Astrocyte (in vitro differentiated cells and primary cell): ENCODE results near the gene TMEM175.

Experiments used
- EZH2 ChIP-seq: IDR thresholded peaks from 2 replicates; pipeline ENCODE4 v1.6.1; 2012; ENCODE audit warnings: mild to moderate bottlenecking, low read length, inconsistent platforms; ENCODE audit not compliant: insufficient read depth
- TF ChIP-seq, protein P1 (sequence below): IDR thresholded peaks from 2 replicates; pipeline ENCODE4 v1.5.1; 2011; ENCODE audit warnings: low read depth, mild to moderate bottlenecking, inconsistent platforms, low read length, moderate library complexity; ENCODE audit not compliant: insufficient read depth

DNA sequence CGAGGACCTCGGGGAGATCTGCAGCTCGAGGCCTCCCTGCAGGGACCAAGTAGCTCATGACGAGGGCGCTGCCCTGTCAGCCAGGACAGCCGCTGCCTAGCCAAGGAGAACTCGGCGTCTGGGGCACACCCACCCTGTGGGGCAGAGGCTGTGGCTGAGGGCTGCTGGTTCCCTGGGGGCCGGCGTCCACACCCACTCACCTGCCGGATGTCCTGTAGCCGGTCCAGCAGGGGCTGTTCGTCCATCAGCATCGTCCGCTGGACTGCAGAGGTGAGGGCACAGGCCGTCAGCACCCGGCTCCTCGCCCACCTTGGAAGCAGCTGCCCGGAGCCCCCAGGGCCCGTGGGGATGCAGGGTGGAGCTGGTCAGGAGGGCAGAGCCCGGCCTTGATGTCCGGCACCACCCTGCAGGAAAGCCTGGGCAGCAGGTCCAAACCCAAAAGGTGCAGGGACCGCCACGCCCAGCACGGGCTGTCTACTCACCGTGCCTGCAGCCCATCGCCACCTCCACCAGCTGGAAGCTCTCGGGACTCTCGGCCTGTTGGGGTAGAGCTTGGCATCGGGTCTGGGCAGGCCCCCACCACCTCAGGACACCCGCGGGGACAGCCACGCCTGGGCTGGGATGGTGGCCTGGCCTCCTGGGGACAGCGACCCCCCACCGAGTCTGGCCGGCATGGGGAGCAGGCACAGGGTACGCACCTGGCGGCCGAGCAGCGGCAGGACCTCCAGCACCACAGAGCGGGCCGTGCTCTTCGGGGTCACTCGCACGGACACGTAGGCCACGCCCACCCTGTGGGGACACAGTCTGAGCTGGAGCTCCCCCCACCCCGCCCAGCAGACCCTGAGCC, 34.2 kb downstream of the TMEM175 start:
- TF ChIP-seq, protein P1, sequence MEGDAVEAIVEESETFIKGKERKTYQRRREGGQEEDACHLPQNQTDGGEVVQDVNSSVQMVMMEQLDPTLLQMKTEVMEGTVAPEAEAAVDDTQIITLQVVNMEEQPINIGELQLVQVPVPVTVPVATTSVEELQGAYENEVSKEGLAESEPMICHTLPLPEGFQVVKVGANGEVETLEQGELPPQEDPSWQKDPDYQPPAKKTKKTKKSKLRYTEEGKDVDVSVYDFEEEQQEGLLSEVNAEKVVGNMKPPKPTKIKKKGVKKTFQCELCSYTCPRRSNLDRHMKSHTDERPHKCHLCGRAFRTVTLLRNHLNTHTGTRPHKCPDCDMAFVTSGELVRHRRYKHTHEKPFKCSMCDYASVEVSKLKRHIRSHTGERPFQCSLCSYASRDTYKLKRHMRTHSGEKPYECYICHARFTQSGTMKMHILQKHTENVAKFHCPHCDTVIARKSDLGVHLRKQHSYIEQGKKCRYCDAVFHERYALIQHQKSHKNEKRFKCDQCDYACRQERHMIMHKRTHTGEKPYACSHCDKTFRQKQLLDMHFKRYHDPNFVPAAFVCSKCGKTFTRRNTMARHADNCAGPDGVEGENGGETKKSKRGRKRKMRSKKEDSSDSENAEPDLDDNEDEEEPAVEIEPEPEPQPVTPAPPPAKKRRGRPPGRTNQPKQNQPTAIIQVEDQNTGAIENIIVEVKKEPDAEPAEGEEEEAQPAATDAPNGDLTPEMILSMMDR = no peak
- TF ChIP-seq EZH2 = no peak
